ENCODE data around the gene POLN.

The POLN gene

GRCh38 chr4:2251073-2251794, 9.3 kb upstream of the POLN start:
- TF ChIP-seq CTCF (IDR thresholded peaks at IDR 0.05; ENCODE audit: insufficient read depth, low read length, missing control alignments): no peak
- POLR2A ChIA-PET: interaction anchor here (1.0 kb wide), 1 partner anchor 11 kb away, joined by 4 read pairs; the partner anchor contains the start of gene MXD4
- no peak for DNase-seq (ENCODE audit: low read depth, low spot score)
- CTCF ChIA-PET: no interaction called here
- H3K4me3 ChIP-seq (ENCODE audit: low read depth, low read length): no peak overlapping the region

- TF ChIP-seq CTCF (IDR thresholded peaks at IDR 0.05; ENCODE audit: insufficient read depth, low read length, missing control alignments): no peak
- ChIA-PET POLR2A (interaction anchor here (0.8 to 1.0 kb wide), 2 partner anchors 8 to 12 kb away, joined by 3 to 4 read pairs; partner anchors contain the start of gene MXD4), CTCF (interaction anchor here (1.0 kb wide), 1 partner anchor 10 kb away, joined by 3 read pairs; no protein-coding TSS in a partner anchor)
- no peak overlapping the region for H3K4me3 ChIP-seq (ENCODE audit: low read depth, low read length)
- no peak for DNase-seq (ENCODE audit: low read depth, low spot score)
These were observed 8.6 kb upstream of the POLN start for GRCh38 chr4:2250357-2251072.

- ChIA-PET CTCF (interaction anchor here (1.0 kb wide), 1 partner anchor 10 kb away, joined by 3 read pairs; no protein-coding TSS in a partner anchor), POLR2A (interaction anchor here (0.8 to 1.0 kb wide), 2 partner anchors 7 to 12 kb away, joined by 3 to 4 read pairs; partner anchors contain the start of gene MXD4)
- no peak for DNase-seq (ENCODE audit: low read depth, low spot score)
- TF ChIP-seq CTCF (IDR thresholded peaks at IDR 0.05; ENCODE audit: insufficient read depth, low read length, missing control alignments): no peak
- H3K4me3 ChIP-seq (ENCODE audit: low read depth, low read length): no peak overlapping the region
These were observed 7.8 kb upstream of the POLN start for GRCh38 chr4:2249526-2250356.

- H3K4me3 ChIP-seq (ENCODE audit: low read depth, low read length): no peak overlapping the region
- CTCF ChIA-PET: no interaction called here
- TF ChIP-seq CTCF (IDR thresholded peaks at IDR 0.05; ENCODE audit: insufficient read depth, low read length, missing control alignments): no peak
- POLR2A ChIA-PET: interaction anchor here (1.0 kb wide), 1 partner anchor 13 kb away, joined by 4 read pairs; the partner anchor contains the start of gene MXD4
- no peak for DNase-seq (ENCODE audit: low read depth, low spot score)
These were observed 6.9 kb upstream of the POLN start for GRCh38 chr4:2248821-2249261.

- POLR2A ChIA-PET: interaction anchor here (1.0 kb wide), 1 partner anchor 14 kb away, joined by 4 read pairs; the partner anchor contains the start of gene MXD4
These were observed 6.3 kb upstream of the POLN start for GRCh38 chr4:2248044-2248780.

More at GRCh38 chr4:2248044-2248780, 6.3 kb upstream of the POLN start:
- H3K4me3 ChIP-seq (ENCODE audit: low read depth, low read length): no peak overlapping the region
- CTCF ChIA-PET: no interaction called here
- DNase-seq (ENCODE audit: low read depth, low spot score): no peak
- no peak for TF ChIP-seq CTCF (IDR thresholded peaks at IDR 0.05; ENCODE audit: insufficient read depth, low read length, missing control alignments)

Measured in AG04449 (cell line).